CD4-positive, alpha-beta T cell treated with Interleukin-12 subunit alpha and Interleukin-12 subunit beta, for 1 hour (primary cell): ENCODE data around the gene F13B.
"Not testable (repeated sequence)": the region's sequence is repeated elsewhere in the genome, so short reads cannot be mapped to it uniquely, and the experiment has no call there.

Experiments
- DNase-seq: peaks from one replicate; pipeline ENCODE4 v3.0.0-alpha.2; 2020

F13B gene, protein sequence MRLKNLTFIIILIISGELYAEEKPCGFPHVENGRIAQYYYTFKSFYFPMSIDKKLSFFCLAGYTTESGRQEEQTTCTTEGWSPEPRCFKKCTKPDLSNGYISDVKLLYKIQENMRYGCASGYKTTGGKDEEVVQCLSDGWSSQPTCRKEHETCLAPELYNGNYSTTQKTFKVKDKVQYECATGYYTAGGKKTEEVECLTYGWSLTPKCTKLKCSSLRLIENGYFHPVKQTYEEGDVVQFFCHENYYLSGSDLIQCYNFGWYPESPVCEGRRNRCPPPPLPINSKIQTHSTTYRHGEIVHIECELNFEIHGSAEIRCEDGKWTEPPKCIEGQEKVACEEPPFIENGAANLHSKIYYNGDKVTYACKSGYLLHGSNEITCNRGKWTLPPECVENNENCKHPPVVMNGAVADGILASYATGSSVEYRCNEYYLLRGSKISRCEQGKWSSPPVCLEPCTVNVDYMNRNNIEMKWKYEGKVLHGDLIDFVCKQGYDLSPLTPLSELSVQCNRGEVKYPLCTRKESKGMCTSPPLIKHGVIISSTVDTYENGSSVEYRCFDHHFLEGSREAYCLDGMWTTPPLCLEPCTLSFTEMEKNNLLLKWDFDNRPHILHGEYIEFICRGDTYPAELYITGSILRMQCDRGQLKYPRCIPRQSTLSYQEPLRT

DNA sequence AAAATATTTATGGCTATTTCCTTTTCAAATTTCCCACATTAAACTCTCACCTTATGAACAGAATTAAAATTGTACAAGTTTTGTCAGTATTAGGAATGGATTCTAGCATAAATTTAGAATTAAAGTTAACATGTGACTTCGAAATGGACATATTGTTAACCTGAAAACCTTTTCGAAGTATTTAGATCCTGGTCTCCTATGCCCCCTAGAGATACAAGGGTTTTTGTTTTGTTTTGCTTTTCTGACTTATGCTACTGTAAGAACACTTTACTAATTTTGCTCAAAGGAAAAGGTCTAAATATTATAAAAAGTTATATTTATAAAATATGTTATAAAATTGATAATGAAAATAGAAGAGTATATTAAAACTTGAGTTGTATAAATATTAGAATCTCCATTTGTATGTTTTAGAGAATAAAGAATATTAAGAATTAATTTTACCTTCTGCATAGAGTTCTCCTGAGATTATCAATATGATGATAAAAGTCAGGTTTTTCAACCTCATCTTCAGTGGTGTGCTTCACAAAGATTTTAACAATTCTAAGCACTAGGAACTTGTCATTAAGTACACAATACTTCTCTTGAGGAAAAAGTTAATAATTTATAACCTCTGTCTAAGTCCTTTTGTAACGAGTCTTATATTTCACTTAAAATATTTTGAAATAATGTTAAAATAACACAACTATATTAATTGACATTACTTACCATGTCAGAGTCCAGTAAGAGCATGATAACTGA is at the start of gene F13B:
TSS of gene F13B (minus strand) at position 542 of the 738 bp plus-strand sequence. CDS start at position 505, 37 bp downstream.
- no peak for DNase-seq

DNA sequence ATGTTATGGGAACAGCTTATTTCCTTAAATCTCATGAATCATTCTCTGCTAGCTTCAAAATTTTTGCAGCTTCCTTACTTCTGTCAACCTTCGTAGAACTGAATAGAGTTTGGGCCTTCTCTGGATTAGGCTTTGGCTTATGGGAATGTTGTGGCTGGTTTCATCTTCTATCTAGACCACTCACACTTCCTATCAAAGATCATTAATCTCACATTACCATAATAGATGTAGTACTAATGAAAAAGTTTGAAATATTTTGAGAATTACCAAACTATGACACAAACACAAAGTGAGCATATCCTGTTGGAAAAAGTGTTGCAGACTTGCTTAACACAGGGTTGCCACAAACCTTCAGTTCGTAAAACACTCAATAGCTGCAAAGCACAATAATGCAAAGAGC is 49.1 kb upstream of the F13B start:
- no peak for DNase-seq

DNA sequence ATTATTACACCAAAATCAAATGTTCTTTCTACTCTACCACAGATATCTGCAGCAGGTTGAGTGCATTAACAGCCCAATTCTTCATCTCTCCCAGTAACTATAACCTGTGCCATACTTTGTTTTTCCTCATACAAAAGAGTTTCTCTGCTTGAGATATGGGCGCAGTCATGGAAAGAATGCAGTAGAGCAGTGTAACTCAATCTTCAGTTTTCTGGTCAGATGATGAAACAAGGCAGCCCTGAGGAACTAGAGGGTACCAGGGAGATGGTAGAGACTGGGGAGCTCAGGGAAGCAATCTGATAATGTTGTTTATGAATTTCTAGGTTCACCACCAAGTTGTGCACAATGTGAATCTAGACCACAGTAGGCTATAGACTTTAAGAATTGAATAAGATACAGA is 39.8 kb upstream of the F13B start:
- DNase-seq = no peak

DNA sequence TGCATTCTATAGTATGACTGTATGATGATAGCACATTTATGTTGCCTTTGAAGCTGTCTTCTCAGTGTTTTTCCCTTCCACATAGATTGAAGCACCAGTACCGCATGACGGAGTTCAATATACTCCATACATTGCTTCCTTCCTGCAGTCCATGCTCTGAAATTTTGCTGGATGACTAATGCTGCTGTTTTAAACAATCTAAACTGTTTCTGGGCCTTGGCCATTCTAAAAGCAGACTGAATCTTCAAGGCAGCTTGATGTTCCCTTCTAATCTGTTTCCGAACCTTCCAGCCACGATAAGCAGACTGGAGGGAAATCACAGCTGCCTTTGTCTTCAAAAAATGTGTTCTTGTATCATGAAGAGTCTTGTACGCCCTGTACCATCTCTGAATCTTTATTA is 36.2 kb upstream of the F13B start:
- DNase-seq = no peak

DNA sequence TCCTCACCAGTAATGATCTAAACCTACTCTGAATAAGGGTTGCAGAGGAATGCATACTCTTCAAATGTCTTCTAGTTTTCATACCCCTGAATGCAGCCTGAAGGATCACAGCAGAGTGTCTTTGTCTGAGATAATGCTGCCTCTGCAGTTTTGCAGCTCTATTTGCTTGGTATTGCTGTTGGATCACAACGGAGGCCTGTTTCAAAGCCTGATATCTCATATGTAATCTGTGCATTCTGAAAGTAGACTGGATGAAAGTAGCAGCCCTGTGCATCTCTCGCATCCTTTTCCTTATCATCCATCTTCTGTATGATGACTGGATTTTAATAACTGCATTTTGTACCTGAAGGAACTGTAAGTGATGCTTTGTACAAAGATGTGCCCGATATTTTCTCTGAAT is 34.9 kb upstream of the F13B start:
- DNase-seq = no peak

DNA sequence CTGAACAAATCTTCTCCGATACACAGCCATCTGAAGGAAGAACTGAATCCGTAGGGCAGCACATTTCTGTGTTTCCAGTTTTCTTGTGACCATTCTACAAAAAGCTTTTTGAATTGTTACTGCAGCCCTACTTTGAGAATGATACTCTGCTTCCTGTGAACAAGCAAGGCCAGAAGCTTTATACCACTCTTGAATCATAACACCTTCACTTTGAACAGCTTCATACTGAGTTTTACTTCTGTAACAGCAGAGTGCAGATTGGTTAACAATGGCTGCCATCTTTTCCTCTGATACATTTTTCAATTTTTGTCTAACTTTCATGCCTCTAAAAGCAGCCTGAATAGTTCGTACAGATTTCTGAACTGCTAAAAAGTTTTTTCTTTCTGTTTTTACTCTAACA is 33.6 kb upstream of the F13B start:
- no peak for DNase-seq

DNA sequence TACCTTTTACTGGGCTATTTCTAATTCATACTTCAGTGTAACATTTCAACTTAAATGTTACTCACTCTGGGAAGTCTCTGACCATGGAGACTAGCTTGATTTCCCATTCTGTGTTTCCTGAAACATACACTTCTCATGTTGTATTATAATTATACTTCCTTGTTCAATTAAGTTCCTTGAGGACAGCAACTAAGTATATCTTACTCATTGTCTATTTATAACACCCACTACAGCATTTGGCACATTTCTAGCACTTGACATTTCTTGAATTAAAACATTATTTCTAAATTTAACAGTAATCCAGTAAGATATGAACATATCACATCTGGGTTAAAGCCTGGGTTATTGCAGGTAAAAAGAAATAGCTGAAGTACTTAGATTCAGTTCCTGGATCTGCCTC is 32.4 kb upstream of the F13B start:
- DNase-seq = no peak

DNA sequence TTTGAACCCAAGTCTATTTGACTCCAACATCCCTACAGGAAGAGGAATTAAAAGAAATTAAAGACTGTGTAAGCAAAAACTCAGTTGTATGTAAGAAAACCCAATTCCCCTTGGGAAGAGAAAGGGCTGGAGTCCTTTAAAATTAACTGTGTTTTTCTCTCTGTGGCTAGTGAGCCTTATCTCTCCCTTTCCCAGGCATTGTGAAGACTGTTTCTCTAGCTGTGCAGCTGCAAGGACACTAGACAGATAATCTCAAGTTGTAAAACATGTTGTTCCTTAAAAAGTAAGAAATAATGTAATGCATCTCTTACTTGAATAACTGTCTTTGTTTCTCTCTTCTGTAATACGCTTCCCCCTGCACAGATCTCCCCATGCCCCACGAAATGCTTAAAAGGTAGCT is 29.9 kb upstream of the F13B start:
- not testable (repeated sequence) for DNase-seq

DNA sequence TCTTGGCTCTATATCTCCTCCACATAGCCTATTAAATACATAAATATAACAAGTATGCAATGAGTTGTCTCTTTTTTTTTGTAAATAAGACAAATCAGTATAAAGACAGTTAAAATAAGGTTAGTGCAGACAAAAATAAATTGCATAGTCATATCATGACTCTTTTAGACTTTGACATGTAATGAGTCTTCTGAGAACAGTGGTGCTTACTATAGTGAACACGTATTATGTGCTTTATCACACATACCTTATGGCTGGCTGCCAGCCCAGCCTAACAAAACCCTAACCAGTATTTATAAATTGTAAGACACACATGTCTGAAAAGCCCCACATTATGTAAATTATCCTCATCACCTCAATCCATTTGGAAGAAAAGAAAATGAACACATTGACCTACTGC is 29.1 kb upstream of the F13B start:
- DNase-seq = no peak

DNA sequence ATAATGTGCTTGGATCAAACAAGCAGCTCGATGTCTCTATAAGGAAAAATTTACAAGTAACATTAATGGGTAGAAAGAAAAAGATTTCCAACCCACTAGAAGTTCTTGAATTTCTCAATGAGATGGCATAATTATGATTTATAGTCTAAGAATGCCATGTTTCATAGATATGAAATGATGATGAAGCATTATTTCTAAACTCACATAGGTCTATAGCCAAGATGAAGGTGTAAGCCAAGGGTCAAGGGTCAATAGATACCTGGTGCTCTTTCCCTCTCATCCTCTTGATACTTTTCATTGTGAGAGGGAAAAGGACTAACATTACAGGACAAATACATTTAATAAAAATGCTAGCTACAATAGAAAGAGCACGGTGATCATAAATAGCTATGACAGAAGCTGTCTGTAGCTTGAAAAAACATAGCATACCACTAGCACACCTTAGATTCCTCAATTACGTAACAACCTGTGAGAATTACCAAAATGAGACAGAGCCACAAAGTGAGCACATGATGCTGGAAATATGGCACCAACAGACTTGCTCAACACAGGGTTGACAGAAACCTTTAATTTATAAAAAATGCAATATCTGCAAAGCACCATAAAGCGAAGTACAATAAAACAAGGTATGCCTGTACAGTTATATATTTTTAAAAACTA is 26.3 kb upstream of the F13B start:
- no peak for DNase-seq

DNA sequence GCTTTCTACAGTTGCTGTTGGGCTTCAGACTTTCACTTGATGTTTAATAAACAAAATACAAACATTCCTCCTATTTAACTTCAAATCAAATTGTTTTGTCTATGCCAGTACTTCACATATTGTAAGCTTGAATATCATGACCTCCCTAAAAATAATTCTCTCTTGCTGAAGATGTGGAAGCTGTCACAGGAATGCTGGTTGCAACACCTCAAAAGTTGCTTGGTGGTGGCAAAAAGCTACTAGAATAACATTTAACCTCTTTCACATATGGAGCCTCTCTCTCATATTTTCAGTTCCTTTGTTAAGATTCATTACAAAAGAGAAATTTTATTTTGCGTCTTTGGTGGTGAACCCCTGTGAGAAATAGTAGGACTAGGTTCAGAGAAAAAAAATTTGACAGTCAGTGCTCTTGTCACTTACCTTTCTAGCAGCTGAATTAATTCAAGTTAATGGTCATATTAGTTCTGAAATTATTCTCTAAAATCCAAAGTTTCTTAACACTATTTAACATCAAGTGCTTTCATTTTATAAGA is 25.5 kb upstream of the F13B start:
- DNase-seq = no peak

DNA sequence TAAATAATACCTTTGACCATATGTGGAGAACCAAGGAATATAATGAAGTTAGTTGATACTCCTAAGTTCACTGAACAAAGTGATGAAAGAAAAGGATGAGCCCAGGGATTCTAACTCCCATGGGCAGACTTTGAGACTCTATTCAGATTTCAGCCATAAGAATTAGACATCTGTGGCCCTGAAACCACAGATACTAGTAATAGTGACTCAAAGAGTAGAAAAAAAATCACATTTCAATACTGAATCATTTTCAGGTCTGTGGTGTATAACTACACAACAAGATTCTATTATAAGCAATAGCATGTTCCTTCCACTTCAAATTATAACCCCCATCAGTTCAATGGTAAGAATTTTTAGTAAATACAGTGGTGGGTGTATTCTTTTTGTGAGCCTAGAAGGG is 16.4 kb upstream of the F13B start:
- DNase-seq = no peak

DNA sequence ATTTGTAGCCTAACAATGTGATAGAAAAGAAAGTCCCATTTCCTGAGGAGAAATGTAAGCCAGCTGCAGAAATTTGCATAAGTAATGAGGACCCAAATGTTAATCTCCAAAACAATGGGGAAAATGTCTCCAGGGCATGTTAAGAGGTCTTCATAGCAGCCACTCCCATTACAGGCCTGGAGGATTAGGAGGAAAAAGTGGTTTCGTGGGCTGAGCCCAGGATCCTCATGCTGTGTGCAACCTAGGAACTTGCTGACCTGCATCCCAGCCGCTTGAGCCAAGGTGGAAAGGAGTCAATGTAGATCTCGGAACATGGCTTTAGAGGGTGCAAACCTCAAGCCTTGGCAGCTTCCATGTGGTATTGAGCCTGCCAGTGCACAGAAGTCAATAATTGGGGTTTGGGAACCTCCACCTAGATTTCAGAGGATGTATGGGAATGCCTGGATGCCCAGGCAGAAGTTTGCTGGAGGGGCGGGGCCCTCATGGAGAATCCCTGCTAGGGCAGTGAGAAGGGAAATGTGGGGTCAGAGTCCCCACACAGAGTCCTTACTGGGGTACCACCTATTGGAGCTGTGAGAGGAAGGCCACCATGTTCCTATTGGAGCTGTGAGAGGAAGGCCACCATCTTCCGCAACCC is 14.2 kb upstream of the F13B start:
- DNase-seq = no peak

DNA sequence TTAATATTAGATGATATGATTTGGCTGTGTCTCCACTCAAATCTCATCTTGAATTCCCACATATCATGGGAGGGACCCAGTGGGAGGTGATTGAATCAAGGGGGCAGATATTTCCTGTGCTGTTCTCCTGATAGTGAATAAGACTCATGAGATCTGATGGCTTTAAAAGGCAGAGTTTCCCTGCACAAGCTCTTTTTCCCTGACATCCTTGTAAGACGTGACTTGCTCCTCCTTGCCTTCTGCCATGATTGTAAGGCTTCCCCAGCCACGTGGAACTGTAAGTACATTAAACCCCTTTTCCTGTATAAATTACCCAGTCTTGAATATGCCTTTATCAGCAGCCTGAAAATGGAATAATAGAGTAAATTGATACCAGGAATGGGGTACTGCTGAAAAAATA is 13.3 kb upstream of the F13B start:
- DNase-seq = no peak

DNA sequence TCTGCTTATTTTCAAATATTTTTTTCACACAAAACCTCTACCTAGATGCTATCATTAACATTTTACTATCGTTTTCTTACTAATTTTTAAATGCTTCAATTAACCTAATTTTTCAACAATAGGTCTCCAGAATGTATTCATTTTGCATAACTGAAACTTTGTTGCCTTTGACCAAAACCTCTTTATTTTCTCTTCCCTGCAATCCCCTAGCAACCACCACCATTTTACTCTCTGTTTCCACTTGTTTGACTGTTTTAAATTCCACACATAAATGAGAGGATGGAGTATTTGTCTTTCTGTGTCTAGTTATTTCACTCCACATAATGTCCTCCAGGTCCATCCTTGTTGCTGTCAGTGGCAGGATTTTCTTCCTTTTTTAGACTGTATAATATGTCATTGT is 9.5 kb upstream of the F13B start:
- no peak for DNase-seq

DNA sequence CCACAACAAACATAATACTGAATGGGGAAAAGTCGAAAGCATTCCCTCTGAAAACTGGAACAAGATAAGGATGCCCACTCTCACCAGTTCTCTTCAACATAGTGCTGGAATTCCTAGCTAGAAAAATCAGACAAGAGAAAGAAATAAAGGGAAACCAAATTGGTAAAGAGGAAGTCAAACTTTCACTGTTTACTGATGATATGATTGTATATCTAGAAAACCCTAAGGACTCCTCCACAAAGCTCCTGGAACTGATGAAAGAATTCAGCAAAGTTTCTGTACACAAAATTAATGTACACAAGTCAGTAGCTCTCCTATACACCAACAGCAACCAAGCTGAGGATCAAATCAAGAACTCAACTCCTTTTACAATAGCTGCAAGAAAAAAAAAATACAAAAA is 6.9 kb upstream of the F13B start:
- DNase-seq = no peak

DNA sequence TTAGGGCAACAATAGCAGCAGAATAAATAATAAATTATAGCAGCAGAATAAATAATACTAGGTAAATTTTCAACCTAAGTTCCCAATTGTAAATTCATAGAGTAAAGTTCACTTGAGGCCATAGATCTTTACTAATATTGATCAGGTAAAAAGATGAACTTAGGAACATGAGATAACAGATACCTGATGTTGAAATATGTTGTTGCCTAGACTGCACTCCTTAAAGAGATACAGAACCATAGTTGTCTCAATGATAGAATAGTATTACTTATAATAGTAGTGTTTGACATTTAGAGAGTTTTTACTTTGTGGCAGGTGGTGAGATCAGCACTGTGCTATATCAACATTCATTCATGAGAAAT is 378 bp upstream of the F13B start:
- DNase-seq = no peak

DNA sequence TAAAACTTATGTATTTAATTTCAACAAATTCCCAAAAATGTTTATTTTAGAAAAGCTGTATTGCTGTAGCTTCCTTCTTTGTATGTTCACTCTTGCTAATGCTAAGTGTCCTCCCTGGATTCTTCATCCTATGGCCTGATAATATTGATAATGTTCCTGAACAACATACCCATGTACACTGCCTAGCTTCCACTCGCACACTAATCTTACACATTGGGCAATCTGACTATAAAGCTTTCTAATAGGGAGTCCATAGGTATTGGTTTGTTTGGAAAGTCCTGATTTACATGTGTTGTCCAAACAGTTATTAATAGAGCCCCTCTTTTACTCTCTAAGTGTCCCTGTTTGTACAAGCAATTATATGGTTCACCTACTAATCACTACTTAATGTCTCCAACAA is 783 bp downstream of the F13B start:
- no peak for DNase-seq

DNA sequence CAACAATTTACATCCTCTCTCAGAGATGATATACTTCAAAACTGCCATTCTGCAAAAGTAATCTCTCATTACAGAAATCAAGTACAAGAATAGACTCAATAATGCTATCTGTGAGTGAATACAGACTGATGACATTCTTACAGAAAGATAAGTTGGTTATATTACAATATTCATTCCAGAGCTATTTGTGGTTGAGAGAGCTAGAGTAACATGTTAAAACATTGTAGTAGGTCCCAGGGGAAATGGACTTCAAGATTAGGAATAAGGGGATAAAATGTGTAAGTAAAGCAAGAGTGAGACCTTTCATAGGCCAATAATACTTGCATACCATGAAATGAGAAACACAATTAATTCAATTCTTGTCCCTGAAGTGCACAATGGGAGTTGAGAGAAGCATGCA is 1.5 kb downstream of the F13B start:
- DNase-seq = no peak

DNA sequence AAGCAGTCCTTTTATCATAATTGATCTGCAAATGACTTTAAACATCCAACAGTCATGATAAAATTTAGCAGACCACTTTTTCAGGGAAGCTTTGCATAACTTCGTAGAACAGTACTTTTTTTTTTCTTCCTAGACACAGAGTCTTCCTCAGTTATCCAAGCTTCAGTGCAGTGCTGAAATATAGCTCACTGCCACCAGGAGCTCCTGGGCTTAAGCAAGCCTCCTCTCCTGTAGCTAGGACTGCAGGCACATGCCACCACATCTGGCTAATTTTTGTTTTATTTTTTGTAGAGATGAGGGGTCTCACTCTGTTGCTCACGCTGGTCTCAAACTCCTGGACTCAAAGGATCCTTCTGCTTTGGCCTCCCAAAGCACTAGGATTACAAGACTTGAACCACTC is 3.8 kb downstream of the F13B start:
- DNase-seq = no peak

DNA sequence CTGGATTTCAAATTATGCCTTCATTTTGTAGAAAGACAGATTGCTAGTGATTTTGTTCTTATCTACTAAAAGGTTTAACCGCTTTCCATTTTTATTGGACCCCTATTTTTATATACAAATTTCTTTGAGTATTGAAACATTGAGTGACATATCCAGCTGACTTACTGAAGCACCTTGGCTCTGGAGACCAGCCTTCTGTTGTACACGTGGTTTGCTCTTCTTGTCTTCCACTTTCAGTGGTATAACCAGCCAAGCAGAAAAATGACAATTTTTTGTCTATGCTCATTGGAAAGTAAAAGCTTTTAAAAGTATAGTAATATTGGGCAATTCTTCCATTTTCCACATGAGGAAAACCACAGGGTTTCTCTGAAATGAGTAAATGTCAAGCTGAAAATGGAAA is 4.4 kb downstream of the F13B start:
- DNase-seq = no peak

DNA sequence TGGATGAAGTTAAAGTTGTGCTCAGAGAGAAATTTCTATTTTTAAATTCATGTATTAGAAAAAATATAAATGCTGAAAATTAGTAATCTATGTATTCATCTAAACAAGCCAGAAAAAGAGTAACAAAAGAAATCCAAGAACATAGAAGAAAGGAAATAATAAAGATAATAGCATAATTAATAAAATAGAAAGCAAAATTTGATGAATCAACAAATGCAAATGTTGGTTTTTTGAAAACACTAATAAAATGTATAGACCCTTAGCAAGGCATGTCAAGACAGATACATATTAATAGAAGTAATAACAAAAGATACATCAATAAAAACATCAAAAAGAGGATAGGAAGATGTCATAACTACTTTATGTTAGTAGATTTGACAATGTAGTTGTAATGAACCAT is 18.0 kb downstream of the F13B start:
- DNase-seq = no peak
